ENCODE results near the gene ZRANB3.

DNA sequence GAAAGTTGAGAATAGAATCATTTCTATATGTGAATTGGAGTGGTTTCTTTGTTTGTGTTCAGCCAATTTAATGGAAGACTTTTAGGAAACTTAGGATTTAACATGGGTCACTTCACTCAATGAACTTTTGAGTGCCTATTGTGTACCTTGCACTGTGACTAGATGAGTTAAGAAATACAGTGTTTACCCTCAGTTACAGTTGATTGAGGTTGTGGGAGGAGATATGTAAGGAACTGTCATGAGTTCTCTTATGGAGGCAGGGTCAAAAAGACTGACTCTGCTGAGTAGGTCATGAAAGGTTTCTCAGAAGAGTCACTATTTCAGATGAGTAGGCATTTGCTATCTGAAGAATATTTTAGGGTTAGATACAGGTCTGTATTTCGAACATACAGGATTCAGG, 380.3 kb downstream of the ZRANB3 start:
- TF ChIP-seq POLR2AphosphoS5 (IDR thresholded peaks at IDR 0.05; ENCODE audit: borderline replicate concordance, low read depth, low read length) (no peak), EZH2 (IDR thresholded peaks at IDR 0.05) (no peak)
